ENCODE results near the gene KCNAB2. TPM values are rescaled to one million over a fixed set of nuclear protein-coding genes. Genes with fewer than 3 reads are reported as not detected.

The KCNAB2 gene
- polyA plus RNA-seq, 1 of the 3 experiments (the other 2 are of a cell fraction) = 7.6 TPM

- H3K9ac ChIP-seq = no peak overlapping the region
- H3K9me3 ChIP-seq = no peaks in the 10 kb centered on the region
- TF ChIP-seq CTCF (IDR thresholded peaks at IDR 0.05) (no peak), PBX3 (IDR thresholded peaks at IDR 0.05) (no peak), GABPA (IDR thresholded peaks at IDR 0.05; ENCODE audit: low read depth) (no peak), TAF1 (IDR thresholded peaks at IDR 0.05; ENCODE audit: borderline replicate concordance, low read depth, low read length) (no peak), CHD2 (IDR thresholded peaks at IDR 0.05; ENCODE audit: low read length, partially characterized antibody) (no peak), ELF1 (IDR thresholded peaks at IDR 0.05) (no peak), MAX (IDR thresholded peaks at IDR 0.05; ENCODE audit: low read depth) (no peak), GATA2 (CRISPR knock-in tag; IDR thresholded peaks at IDR 0.05) (no peak), YY1 (IDR thresholded peaks at IDR 0.05; ENCODE audit: low read depth) (no peak), IRF3 (IDR thresholded peaks at IDR 0.05; ENCODE audit: low read depth, low read length) (no peak), RCOR1 (IDR thresholded peaks at IDR 0.05; ENCODE audit: low read length) (no peak), JUND (IDR thresholded peaks at IDR 0.05) (no peak), FOSL2 (IDR thresholded peaks at IDR 0.05; ENCODE audit: borderline replicate concordance, low read depth) (no peak), EP300 (IDR thresholded peaks at IDR 0.05; ENCODE audit: borderline replicate concordance in 1 of 2, low read depth in 1 of 2, low read length in 1 of 2) (no peak)
- no peaks in the 10 kb centered on the region for H3K9me2 ChIP-seq
- H3K4me1 ChIP-seq (ENCODE audit: control insufficient read depth in 1 of 2, insufficient read depth in 2 of 2, low read depth in 1 of 2, low read length in 1 of 2) = peaks cover 0 to 14% of the 10 kb centered on the region in 2 experiments; a peak in 1 of 4 replicates
- H3F3A ChIP-seq (replicated peaks; ENCODE audit: insufficient read depth) = no peaks in the 10 kb centered on the region
- CTCF ChIA-PET = interaction anchor here (0.5 to 1.8 kb wide), 5 partner anchors 12 to 34 kb away, joined by 3 to 8 read pairs (median 5); no protein-coding TSS in a partner anchor
- DNase-seq = no peak
- no peaks in the 10 kb centered on the region for H3K27me3 ChIP-seq (ENCODE audit: insufficient read depth)
- H3K79me2 ChIP-seq (ENCODE audit: insufficient read depth) = no peaks in the 10 kb centered on the region
- H2AFZ ChIP-seq (ENCODE audit: low read depth) = no peak overlapping the region
- H4K20me1 ChIP-seq (ENCODE audit: insufficient read depth) = no peaks in the 10 kb centered on the region
- no peak overlapping the region for H3K27ac ChIP-seq (ENCODE audit: low read depth in 2 of 2, low read length in 1 of 2)
- no peak overlapping the region for H3K4me3 ChIP-seq (ENCODE audit: low read depth in 2 of 2, low read length in 1 of 2)
- 62% methylated on average over 12 of the region's 15 CpGs for WGBS (ENCODE audit: low lambda C conversion rate)
- H3K36me3 ChIP-seq (replicated peaks in 1 of 2; ENCODE audit: control insufficient read depth in 1 of 2, insufficient read depth in 2 of 2, low read length in 1 of 2) = no peaks in the 10 kb centered on the region
- POLR2A ChIA-PET = no interaction called here
- no peak overlapping the region for H3K4me2 ChIP-seq
These were observed 41.2 kb downstream of the KCNAB2 start for GRCh38 chr1:6086762-6087376.
